HCT116 (cell line): ENCODE results near the gene LIN54. TPM values are rescaled to one million over a fixed set of nuclear protein-coding genes. Genes with fewer than 3 reads are reported as not detected.

ENCODE experiments used
- ATAC-seq: fragments of 200-7000 bp; cut with Tn5 transposase; 2 replicates; pipeline ENCODE4 v1.9.1; 2020; ENCODE audit warnings: mild to moderate bottlenecking, moderate library complexity
- BruUV-seq: library from RNA; stranded (reverse); fragments of 400-500 nt; replicated peaks from 2 replicates; lab custom pipeline; 2021; lab: Mats Ljungman, UMichigan
- CTCF ChIA-PET: fragments of 300-600 bp; sonication (Branson Sonifier 250); formaldehyde crosslinking; loops from one replicate; lab custom pipeline; 2021; ENCODE audit warnings: antibody characterized with exemption; lab: Charles Lee
- POLR2A ChIA-PET: fragments of 300-600, 350-600 bp; sonication (Branson Sonifier 250); formaldehyde crosslinking; loops from one replicate; lab custom pipeline; 2021; ENCODE audit warnings: antibody characterized with exemption; lab: Charles Lee
- RAD21 ChIA-PET, 2 experiments: fragments of 300-600 bp; sonication (Branson Sonifier 250); formaldehyde crosslinking; loops; one replicate each; lab custom pipeline; 2023; ENCODE audit warnings: low total read pairs in 2 of 2; ENCODE audit not compliant: uncharacterized antibody in 2 of 2, unreplicated experiment in 2 of 2, low non-redundant PET in 1 of 2; lab: Charles Lee
- DNase-seq: peaks from one replicate; pipeline ENCODE4 v3.0.0-alpha.2; 2010; ENCODE audit warnings: low read depth, low spot score
- H2AFZ ChIP-seq: fragments of 200-600 bp; shearing (Covaris generic), sonication (generic); 2 replicates; pipeline ENCODE4 v1.6.1; 2017; ENCODE audit warnings: low read depth, mixed run types, mixed read lengths, antibody characterized with exemption, low read length; ENCODE audit not compliant: poor library complexity, severe bottlenecking
- H3K27ac ChIP-seq: 2 replicates; pipeline ENCODE4 v1.5.1; 2012; ENCODE audit warnings: low read depth, low read length
- H3K27me3 ChIP-seq: fragments of 200-600 bp; sonication (generic); 2 replicates; pipeline ENCODE4 v1.6.1; 2016; ENCODE audit warnings: mixed run types, low read length, mixed read lengths; ENCODE audit not compliant: insufficient read depth
- H3K36me3 ChIP-seq, 2 experiments: fragments of 200-500 bp in 1 of 2; fragments of 200-600 bp in 1 of 2; sonication (Bioruptor generic) in 1 of 2; sonication (generic) in 1 of 2; 2 replicates each; pipeline versions ENCODE4 v1.5.1 to v1.6.1; 2014 to 2016; ENCODE audit warnings: low read length in 2 of 2, inconsistent platforms in 1 of 2, mixed read lengths in 1 of 2, mixed run types in 1 of 2; ENCODE audit not compliant: insufficient read depth in 2 of 2, control insufficient read depth in 1 of 2
- H3K4me1 ChIP-seq, 2 experiments: fragments of 200-600 bp in 1 of 2; sonication (generic) in 1 of 2; 2 replicates each; pipeline versions ENCODE4 v1.5.1 to v1.6.1; 2012 to 2017; ENCODE audit warnings: low read length in 2 of 2, inconsistent platforms in 1 of 2, mild to moderate bottlenecking in 1 of 2, mixed read lengths in 1 of 2, mixed run types in 1 of 2, moderate library complexity in 1 of 2; ENCODE audit not compliant: insufficient read depth in 2 of 2, control insufficient read depth in 1 of 2
- H3K4me2 ChIP-seq: fragments of 200-600 bp; sonication (generic); 2 replicates; pipeline ENCODE4 v1.6.1; 2017; ENCODE audit warnings: mixed run types, low read length, mixed read lengths
- H3K4me3 ChIP-seq, 2 experiments: fragments of 200-600 bp in 1 of 2; sonication (generic) in 1 of 2; replicated peaks in 1 of 2; 2 replicates each; pipeline ENCODE4 v1.5.1; 2011 to 2016; ENCODE audit warnings: low read length in 2 of 2, control low read depth in 1 of 2, low read depth in 1 of 2, mild to moderate bottlenecking in 1 of 2, mixed read lengths in 1 of 2, mixed run types in 1 of 2
- H3K79me2 ChIP-seq: fragments of 200-600 bp; sonication (generic); 2 replicates; pipeline ENCODE4 v1.6.1; 2017; ENCODE audit warnings: mild to moderate bottlenecking, mixed run types, low read length, moderate library complexity, mixed read lengths; ENCODE audit not compliant: insufficient read depth
- H3K9ac ChIP-seq: fragments of 200-600 bp; sonication (generic); 2 replicates; pipeline ENCODE4 v1.6.1; 2016; ENCODE audit warnings: low read length, mixed read lengths
- H3K9me2 ChIP-seq: fragments of 200-600 bp; sonication (generic), shearing (Covaris generic); 2 replicates; pipeline ENCODE4 v1.6.1; 2017; ENCODE audit warnings: mixed run types, mild to moderate bottlenecking, moderate library complexity; ENCODE audit not compliant: insufficient read depth
- H3K9me3 ChIP-seq, 2 experiments: fragments of 200-500 bp in 1 of 2; fragments of 200-600 bp in 1 of 2; sonication (Bioruptor generic) in 1 of 2; sonication (generic) in 1 of 2; 2 replicates each; pipeline ENCODE4 v1.6.1; 2014 to 2017; ENCODE audit warnings: low read length in 2 of 2, mixed read lengths in 2 of 2, inconsistent platforms in 1 of 2, low read depth in 1 of 2, mild to moderate bottlenecking in 1 of 2, mixed run types in 1 of 2, moderate library complexity in 1 of 2; ENCODE audit not compliant: control insufficient read depth in 1 of 2, insufficient read depth in 1 of 2
- H4K20me1 ChIP-seq: fragments of 200-600 bp; sonication (generic), shearing (Covaris generic); 2 replicates; pipeline ENCODE4 v1.6.1; 2017; ENCODE audit warnings: mixed run types, mild to moderate bottlenecking, moderate library complexity; ENCODE audit not compliant: insufficient read depth
- ATF3 ChIP-seq: IDR thresholded peaks from 2 replicates; pipeline ENCODE4 v1.6.1; 2012
- ELF1 ChIP-seq: IDR thresholded peaks from 2 replicates; pipeline ENCODE4 v1.6.1; 2012; ENCODE audit warnings: low read depth, borderline replicate concordance
- EZH2phosphoT487 ChIP-seq: fragments of 200-600 bp; IDR thresholded peaks from 2 replicates; pipeline ENCODE4 v1.6.1; 2018; ENCODE audit warnings: antibody characterized with exemption, borderline replicate concordance
- JUND ChIP-seq: IDR thresholded peaks from 2 replicates; pipeline ENCODE4 v1.6.1; 2012
- MAX ChIP-seq: IDR thresholded peaks from 2 replicates; pipeline ENCODE4 v1.6.1; 2012
- POLR2AphosphoS5 ChIP-seq: IDR thresholded peaks from 2 replicates; pipeline ENCODE4 v1.6.1; 2011; ENCODE audit warnings: mild to moderate bottlenecking, low read depth, low read length, moderate library complexity
- REST ChIP-seq: IDR thresholded peaks from 2 replicates; pipeline ENCODE4 v1.6.1; 2012; ENCODE audit warnings: low read depth
- ZBTB33 ChIP-seq: IDR thresholded peaks from 2 replicates; pipeline ENCODE4 v1.6.1; 2011; ENCODE audit warnings: mild to moderate bottlenecking, low read length, moderate library complexity; ENCODE audit not compliant: insufficient replicate concordance; ENCODE audit errors: extremely low read depth
- intact Hi-C: fragments of 100-400 bp; cut with micrococcal nuclease; formaldehyde crosslinking; loops from 2 replicates; pipeline ENCODE4 v1.10.0; 2022
- total RNA-seq: library from RNA; stranded (reverse); gene quantifications from one replicate; pipeline ENCODE4 v1.2.1, GENCODE V29; 2021; ENCODE audit not compliant: unreplicated experiment

LIN54 gene
- total RNA-seq, 1 experiment from 2014 or later, result 15.6 TPM

GRCh38 chr4:82900066-82900410 lies 110.6 kb downstream of the LIN54 start:
- Histone ChIP-seq H3K36me3 (peaks cover 23 to 26% of the 10 kb centered on the region in 2 experiments), H3K9ac (peak overlapping the region; percentile 95), H3K4me2 (peak overlapping the region; percentile 90), H3K9me2 (no peaks in the 10 kb centered on the region), H3K4me1 (peaks cover 6 to 16% of the 10 kb centered on the region in 2 experiments; a peak in 3 of 4 replicates), H3K4me3 (peak overlapping the region; percentile 93 to 95), H3K27me3 (no peaks in the 10 kb centered on the region), H4K20me1 (peaks cover 13% of the 10 kb centered on the region; the same call in 1 of the 2 replicates), H3K27ac (peak overlapping the region; percentile 87), H3K79me2 (peaks cover 69% of the 10 kb centered on the region), H3K9me3 (no peaks in the 10 kb centered on the region), H2AFZ (no peak overlapping the region)
- TF ChIP-seq ELF1 (no peak), POLR2AphosphoS5 (no peak), ATF3 (no peak), REST (no peak), MAX (no peak), JUND (no peak), EZH2phosphoT487 (no peak), ZBTB33 (no peak)
- ChIA-PET RAD21 (interaction anchor here (0.7 to 1.0 kb wide), 2 partner anchors 111 kb away, joined by 3 to 6 read pairs; partner anchors contain the start of gene LIN54 (in 2 of the 2)), CTCF (no interaction called here), POLR2A (interaction anchor here (0.9 to 2.6 kb wide), 6 partner anchors 8 to 471 kb away, joined by 3 to 12 read pairs (median 7); partner anchors contain the start of genes COPS4 and SEC31A)
- ATAC-seq (peak; percentile 9), DNase-seq (no peak)
- BruUV-seq, result TSS peak; percentile 63
- intact Hi-C loops, result loop anchor here (1.0 to 5.0 kb wide), 4 partner anchors 110 to 382 kb away; partner anchors contain the start of genes COPS4, COQ2 and LIN54
